ENCODE measurements around the gene VEZT.
"Not testable (repeated sequence)": the region's sequence is repeated elsewhere in the genome, so short reads cannot be mapped to it uniquely, and the experiment has no call there.

Gene VEZT

DNA sequence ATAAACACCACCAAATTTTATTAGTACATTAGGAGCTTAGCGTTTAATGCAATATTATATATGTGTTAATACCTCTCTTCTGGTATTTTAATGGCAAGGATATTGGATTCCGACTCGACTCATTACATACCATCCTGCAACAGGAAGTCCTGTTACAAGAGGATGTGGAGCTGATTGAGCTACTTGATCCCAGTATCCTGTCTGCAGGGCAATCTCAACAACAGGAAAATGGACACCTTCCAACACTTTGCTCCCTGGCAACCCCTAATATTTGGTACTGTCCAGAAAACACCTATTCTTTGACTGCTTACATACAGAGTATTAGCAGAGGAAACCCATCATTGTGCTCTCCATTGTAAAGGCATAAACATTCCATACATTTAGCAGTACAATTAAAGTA is 45.2 kb downstream of the VEZT start:
- no peak for DNase-seq

DNA sequence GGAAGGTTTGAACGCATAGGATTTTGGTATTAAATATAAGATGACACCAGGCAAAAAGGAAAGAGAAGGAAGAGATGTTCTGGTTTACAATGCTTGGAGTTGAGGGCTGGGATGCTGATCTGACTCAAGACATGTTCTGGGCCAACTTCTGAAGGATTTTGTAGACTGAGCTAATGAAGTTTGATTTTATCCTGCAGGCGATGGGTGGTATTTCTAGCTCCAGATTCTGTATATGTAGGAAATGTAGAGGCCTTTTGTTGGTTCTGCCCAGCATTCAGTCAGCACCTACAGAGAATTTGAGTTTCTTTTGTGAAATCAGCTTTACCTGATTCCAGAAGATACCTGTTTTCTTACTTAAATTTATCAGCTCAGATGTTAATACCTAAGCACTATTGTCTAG is 48.2 kb downstream of the VEZT start:
- DNase-seq, result no peak

DNA sequence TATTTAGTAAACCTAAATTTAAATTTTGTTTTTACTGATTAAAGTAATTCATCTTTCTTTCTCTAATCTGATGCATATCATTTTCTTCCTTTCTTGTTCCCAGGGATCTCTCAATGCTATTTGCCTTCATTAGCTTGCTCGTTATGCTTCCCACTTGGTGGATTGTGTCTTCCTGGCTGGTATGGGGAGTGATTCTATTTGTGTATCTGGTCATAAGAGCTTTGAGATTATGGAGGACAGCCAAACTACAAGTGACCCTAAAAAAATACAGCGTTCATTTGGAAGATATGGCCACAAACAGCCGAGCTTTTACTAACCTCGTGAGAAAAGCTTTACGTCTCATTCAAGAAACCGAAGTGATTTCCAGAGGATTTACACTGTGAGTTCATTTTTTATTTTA is 48.6 kb downstream of the VEZT start:
- DNase-seq, result no peak

DNA sequence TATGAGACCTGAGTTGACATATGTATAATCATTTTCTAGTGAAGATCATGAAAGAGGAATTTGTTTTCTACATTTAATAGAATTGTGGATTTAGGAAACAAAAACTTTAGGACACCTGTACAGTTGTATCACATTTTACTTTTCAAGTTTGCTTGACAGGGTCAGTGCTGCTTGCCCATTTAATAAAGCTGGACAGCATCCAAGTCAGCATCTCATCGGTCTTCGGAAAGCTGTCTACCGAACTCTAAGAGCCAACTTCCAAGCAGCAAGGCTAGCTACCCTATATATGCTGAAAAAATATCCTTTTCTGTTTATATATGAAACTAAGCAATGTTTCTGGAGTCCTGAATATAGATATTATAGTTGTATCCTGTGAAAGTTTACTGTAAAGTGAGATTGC is 52.3 kb downstream of the VEZT start:
- DNase-seq, result no peak

DNA sequence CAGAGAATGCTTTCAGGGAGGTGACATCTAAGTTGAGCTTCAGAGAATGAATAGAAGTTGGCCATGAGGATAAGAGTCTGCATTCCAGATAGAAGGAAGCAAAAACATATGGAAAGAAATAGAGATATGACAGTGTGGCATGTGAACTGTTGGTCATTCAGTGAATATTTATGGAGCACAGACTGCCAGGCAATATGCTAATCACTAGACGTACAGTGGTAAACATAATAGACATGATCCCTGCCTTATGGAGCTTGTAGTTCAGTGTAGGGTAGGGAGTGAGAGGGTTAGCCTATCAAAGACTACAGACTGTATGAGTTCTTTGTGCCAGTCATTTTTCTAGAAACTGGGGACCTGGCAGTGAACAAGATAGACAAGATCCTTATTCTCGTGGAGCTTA is 53.9 kb downstream of the VEZT start:
- DNase-seq, result no peak

DNA sequence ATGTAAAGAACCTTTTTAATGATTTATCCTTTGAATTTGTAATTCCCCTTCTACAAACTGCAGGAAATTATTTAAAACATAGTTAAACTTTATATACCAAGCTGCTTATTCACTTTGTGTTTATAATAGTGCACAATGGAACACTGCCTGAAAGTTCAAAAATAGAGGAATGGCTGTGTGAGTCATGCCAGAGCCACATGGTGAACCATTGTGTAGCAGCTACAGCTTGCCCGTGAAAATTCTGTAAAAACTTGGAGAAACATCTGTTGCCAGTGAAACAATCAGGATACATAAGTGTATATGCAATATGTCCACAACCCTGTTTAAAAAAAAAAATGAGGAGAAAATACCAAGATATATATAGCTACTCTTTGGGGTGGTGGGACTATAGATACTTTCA is 59.5 kb downstream of the VEZT start:
- DNase-seq, result no peak

DNA sequence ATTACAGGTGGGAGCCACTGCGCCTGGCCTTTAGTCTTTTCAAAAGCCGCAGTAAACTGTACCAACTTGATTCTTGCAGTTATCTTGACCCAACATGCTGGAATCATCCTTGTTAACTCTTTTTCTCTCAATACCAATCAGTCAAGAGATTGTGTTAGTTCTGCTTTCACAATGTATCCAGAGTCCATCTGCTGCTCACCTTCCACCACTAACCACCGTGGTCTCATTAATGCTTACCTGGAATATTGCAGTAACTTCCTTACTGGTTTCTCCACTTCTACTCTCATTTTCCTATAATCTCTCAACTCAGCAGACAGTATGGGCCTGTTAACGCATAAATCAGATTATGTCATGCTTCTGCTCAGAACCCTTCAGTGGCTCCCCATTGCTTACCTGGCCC is 62.2 kb downstream of the VEZT start:
- no peak for DNase-seq

DNA sequence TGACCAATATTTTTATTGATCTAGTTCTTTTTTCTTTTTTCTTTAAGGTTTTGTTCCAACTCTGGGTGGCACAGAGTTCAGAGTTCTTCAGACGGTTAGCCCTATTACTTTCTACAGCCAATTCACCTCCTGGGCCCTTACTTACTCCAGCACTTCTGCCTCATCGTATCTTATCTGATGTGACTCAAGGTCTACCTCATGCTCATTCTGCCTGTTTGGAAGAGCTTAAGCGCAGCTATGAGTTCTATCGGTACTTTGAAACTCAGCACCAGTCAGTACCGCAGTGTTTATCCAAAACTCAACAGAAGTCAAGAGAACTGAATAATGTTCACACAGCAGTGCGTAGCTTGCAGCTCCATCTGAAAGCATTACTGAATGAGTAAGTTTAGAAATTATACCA is 64.7 kb downstream of the VEZT start:
- DNase-seq, result no peak

DNA sequence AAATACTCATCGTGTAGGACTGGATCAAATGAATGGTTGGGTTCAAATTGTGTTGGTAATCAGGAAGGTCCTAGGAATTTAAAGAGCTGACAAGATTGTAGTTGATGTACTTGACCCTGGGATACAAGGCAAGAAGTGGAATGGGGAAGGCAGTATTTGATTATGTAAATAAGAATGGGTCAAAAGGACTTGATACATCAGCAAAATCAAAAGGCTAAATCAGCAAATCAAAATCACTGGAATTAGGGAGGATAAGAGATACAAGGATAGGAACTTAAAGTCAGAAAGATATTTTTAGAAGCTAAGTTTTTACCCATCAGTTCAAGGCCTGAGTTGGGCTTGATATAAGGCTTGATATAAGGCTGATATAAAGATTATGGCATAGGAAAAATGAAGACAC is 65.8 kb downstream of the VEZT start:
- DNase-seq, result no peak

DNA sequence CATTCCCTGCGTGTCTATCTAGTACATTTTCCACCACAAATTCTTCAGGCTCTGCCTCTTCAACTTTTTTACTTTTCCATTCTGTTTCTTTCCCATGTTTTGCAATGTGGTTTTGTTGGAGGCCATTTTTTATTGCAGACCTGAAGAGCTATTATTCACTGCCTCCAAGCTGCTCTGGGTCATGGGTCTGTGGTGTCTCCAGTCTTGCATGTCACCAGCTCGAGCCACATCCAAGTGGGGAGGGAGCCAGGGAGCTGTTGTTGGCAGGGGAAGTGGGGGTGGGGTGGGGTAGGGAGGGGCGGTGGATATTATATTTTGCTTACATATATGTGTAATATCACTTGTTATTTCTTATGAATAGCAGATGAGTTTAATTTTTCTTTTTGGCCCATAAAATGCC is 69.1 kb downstream of the VEZT start:
- no peak for DNase-seq

DNA sequence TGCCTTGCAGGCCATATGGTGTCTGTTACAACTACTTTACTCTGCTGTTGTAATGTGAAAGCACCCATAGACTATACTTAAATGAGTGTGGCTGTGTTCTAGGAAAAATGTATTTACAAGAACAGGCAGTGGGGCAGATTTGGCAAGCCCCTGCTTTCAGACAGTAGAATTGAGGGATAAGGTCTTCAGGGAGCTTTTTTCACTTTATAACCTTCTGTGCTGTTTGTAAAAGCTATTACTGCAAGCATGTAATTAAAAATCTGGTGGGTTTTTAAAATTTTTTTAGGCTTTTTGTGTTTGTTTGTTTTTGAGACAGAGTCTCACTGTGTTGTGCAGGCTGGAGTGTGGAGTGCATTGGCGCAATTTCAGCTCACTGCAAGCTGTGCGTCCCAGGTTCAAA is 73.9 kb downstream of the VEZT start:
- no peak for DNase-seq

DNA sequence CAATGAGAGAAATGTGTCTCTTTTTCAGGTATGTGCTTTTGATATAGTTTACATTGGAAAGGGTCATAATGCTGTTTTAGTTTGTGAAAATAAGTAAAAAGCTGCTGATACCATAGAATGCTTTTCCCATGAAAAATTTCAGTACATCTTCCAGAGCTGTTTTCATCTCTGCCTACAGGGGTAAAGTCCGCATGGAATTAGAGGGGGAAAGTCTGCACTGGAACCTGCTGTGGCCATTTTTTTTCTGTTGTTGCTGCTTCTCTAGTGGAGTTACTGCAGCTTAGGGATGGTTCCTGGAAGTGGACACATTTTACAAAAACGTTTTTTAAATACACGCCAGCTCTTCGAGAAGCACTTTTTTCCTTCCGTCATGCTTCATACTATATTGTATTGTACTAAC is 81.3 kb downstream of the VEZT start:
- DNase-seq, result no peak

DNA sequence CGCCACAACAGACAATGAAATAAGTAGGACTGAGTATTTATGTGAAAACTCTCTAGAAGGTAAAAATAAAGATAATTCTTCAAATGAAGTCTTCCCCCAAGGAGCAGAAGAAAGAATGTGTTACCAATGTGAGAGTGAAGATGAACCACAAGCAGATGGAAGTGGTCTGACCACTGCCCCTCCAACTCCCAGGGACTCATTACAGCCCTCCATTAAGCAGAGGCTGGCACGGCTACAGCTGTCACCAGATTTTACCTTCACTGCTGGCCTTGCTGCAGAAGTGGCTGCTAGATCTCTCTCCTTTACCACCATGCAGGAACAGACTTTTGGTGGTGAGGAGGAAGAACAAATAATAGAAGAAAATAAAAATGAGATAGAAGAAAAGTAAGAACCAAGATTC is 82.7 kb downstream of the VEZT start:
- no peak for DNase-seq

DNA sequence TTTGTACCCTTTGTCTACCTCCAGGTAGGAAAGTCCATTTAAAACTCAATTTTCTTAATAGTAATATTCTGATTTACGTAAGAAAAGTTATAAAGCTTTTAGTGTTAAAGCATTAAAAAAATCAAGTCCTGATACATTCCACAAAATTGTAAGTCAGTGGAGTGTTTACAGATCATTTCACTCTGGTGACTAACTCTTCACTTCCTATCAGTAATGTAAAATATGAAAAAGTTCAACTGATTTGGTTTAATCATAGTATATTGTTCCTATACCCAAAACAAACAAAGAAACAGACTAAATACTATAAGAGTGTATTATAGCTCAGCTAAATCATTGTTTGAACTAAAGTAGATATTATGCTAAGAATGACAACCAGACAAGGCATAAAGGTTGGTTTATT is 85.9 kb downstream of the VEZT start:
- no peak for DNase-seq

DNA sequence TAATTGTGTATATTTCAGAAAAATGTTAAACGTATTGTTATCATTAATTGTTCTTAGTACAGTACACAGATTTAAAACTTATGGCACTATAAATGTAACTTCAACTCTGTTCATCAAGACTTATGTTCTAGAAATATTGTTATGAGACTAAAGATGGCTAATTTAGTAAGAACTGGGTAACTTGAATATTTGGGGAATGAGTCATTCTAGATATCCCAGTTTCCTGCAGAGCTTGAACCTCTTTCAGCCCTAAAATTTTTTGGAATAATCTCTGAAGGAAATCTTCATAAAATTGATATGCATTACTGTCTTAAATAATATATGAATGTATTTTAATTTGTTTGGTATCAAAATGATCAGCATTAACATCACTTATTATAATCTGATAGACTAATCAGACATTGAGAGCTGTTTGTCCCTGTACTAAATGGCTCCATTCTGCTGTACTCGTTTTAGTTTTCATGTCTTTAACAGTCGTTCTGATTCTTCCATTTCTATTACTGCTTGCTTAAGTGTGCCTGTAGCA is 87.1 kb downstream of the VEZT start:
- no peak for DNase-seq

DNA sequence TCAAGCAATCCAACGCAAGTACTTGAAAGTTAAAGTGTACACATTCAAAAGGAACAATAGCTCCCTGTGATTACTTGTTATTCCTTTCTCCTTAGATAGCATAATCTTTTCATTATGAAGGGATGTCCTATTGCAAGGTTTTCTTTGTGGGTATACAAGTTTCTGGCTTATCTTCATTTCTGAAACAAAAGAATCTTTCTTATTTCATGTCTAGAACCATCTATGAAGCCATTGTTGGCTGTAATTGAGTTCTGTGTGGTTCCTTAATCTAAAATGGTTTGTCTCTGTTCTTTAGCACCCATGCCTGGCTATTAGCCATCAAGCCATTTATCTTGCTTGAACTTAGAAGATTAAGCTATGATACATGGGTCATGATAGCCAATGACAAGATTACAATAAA is 95.0 kb downstream of the VEZT start:
- no peak for DNase-seq

DNA sequence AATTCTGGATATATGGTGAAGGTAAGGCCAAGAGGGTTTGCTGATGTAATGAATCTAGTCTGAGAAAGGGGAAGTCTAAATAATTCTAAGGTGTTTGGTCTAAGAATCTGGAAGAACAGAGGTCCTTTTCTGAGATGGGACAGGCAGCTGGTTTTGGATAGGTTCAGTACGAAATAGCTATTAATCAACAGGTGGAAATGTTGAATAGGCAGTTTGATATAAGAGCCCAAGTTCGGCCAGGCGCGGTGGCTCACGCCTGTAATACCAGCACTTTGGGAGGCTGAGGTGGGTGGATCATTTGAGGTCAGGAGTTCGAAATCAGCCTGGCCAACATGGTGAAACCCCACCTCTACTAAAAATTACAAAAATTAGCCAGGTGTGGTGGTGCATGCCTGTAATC is 97.1 kb downstream of the VEZT start:
- DNase-seq, result not testable (repeated sequence)

DNA sequence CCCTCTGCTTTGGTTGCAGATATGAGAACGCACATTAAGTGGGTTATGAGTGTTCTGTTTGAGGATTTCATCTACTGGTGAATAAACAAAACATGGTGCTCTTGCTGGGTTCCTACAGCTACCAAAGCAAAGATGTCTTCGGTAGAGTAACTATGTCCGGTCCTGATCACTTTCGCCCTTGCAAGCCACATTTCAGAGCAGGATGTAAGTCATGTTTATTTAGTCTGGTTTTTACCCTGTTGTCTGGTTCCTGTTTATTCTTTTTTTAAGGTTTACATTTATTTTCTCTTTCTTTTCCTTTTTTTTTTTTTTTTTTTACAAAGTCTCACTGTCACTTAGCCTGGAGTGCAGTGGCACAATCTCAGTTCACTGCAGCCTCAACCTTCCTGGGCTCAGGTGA is 99.2 kb downstream of the VEZT start:
- no peak for DNase-seq

DNA sequence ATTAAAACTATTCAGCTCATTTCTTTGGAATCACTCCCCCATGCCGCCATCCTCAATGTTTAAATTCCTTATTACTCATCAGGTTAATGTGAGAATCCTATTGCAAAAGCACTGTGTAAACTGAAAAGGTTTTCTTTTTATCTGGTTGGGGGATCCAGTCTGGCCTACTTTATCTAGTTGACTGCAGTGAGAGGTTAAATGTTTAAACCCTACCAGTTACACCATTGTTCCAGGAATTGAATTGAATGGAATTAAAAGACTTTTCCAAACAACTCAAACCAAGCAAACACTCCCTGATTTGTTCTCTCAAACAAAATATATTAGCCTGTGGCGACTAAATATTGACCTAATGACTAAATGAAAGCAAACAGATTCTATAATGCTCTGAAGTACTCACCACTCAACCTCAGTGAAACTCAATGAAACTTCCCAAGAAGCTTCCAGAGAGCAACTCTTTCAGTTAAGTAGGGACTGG is 100.5 kb downstream of the VEZT start:
- no peak for DNase-seq

DNA sequence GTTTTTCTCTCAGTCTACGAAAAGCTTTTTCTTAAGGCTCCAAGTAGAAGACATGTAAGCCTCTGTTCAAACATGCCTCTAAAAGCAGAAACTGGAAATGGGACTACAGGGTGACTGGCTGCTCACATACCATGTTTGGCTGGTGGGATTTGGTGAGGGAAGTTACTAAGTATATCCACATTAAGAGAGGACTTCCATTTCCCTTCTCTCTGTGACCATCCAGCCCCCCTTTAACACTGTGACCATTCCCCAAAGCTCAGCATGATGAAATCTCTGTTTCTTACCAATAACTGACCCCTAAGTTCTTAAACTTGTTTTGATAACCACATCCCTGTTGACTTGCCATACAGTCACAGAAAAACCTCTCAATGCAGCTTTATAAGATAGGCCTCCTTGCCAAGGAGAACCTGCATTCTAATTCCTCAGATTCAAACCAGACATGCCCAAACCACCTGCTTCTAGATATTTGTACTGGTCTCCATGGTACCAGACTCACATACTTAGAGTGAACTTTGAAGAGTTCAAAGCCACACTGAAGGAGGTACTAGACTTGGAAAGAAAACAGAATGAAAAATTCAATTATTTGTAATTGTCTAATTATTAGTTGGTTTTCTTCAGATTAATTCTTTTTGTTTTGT is 102.2 kb downstream of the VEZT start:
- DNase-seq, result no peak

DNA sequence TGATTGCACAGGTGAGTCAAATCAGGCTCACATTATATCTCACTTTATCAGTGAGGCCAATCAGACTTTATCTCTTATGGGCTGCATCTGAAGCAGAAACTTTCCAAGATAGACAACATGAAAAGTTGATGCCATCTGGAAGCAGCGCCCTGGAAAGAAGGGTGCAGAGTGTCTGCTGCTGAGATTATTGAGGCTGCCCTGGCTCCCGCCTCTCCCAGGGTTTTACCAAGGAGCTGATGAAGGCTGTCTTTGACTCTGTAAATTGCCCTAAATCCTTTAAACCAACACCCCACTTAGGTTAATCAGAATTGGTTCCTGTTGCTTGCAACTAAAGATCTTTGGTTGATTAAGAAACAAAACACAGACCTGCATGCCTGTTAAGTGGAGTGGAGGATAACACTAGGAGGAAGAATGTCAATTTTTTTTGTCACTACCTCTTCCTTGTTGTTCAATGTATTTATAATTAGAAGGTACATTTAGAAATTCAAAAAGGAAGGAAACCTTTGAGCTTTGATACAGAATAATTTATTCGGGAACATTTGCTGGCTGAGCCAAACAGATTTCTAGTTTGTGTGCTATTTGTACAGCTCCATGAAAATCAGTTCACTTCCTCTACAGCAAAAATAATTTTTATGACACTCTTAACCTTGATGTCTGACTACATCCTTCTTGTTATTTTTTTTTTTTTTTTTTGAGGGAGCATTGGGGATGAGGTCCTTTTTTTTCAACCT is 104.1 kb downstream of the VEZT start:
- no peak for DNase-seq

DNA sequence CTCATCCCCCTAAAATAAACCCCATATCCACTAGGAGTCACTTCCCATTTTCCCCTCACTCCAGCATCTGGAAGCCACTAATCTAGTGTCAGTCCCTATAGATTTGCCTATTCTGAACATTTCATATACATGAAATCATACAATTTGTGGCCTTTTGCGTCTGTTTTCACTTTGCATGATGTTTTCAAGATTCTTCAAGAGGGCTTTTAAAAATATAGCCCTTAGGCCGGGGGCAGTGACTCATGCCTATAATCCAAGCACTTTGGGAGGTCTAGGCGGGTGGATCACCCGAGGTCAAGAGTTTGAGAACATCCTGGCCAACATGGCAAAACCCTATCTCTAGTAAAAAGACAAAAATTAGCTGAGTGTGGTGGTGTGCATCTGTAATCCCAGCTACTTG is 104.7 kb downstream of the VEZT start:
- DNase-seq, result no peak

DNA sequence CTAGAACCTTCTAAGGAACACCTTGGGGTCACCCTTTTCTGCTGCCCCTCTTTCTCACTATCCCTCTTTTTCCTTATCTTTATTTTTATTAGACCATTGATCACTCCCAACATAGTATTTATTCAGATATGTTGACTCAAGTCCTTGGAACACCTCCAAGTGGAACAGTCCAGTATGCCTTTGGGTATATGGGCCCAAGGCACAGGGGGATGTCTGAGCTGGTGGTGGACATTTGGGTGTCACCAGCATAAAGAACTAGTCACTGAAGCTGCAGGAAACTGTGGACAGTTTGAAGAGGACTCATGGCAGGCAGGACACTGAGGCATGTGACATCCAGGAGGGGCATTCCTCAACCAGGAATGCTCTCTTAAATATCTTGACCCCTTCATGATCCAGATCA is 105.6 kb downstream of the VEZT start:
- no peak for DNase-seq

DNA sequence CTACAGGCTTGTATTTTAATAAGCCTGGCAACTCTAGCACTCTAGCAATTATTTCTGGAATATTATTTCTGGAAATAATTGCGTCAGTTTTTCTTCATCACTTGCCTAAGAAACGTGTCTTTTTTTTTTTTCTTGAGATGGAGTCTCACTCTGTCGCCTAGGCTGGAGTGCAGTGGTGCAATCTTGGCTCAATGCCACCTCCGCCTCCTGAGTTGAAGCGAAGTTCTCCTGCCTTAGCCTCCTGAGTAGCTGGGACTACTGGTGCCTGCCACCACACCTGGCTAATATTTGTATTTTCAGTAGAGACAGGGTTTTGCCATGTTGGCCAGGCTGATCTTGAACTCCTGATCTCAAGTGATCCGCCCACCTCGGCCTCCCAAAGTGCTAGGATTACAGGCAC is 106.6 kb downstream of the VEZT start:
- DNase-seq, result not testable (repeated sequence)

DNA sequence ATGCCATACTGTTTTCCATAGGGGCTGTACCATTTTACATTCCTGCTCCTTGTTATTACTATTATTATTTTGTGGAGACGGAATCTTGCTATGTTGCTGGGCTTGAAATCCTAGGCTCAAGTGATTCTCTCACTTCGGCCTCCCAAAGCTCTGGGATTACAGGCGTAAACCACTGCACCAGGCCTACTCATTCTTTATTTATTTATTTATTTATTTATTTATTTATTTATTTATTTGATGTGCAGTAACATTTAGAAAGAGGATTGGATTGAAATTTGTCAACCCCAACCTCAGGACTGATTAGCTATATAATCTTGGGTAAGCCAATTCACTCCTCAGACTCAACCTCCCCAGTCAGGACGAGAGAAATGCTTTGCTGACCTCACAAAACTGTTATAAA is 107.9 kb downstream of the VEZT start:
- DNase-seq, result no peak

Measured in stimulated activated CD4-positive, alpha-beta T cell treated with anti-CD3 and anti-CD28 coated beads, Interleukin-4, amount 100 ng/mL, for 24 hours (primary cell).